ENCODE results near the gene ELF5. TPM values are rescaled to one million over a fixed set of nuclear protein-coding genes. Genes with fewer than 3 reads are reported as not detected.

The ELF5 gene
- polyA plus RNA-seq, 3 donors, result 62.1 to 100 (median 64.4) TPM

GRCh38 chr11:34495724-34496377 lies 17.7 kb downstream of the ELF5 start:
- no peak for DNase-seq

- no peak for DNase-seq
Observed at GRCh38 chr11:34495239-34495723, 18.3 kb downstream of the ELF5 start.

- DNase-seq, result no peak
Observed at GRCh38 chr11:34493926-34494595, 19.5 kb downstream of the ELF5 start.

- no peak for DNase-seq
Observed at GRCh38 chr11:34493468-34493867, 20.1 kb downstream of the ELF5 start.

GRCh38 chr11:34492806-34493414 lies 20.7 kb downstream of the ELF5 start:
- peak; percentile 73 for DNase-seq

- DNase-seq, result no peak
Observed at GRCh38 chr11:34490304-34490703, 23.3 kb downstream of the ELF5 start.

- DNase-seq, result no peak
Observed at GRCh38 chr11:34488855-34489557, 24.6 kb downstream of the ELF5 start.

GRCh38 chr11:34487430-34487829 lies 26.2 kb downstream of the ELF5 start:
- DNase-seq, result no peak

GRCh38 chr11:34483106-34483874 lies 30.3 kb downstream of the ELF5 start:
- DNase-seq, result no peak

- DNase-seq, result no peak
Observed at GRCh38 chr11:34481307-34481706, 32.3 kb downstream of the ELF5 start.

GRCh38 chr11:34480314-34480713 lies 33.3 kb downstream of the ELF5 start:
- peak; percentile 30 for DNase-seq

- no peak for DNase-seq
Observed at GRCh38 chr11:34478845-34479663, 34.5 kb downstream of the ELF5 start.

- DNase-seq, result no peak
Observed at GRCh38 chr11:34476849-34477248, 36.7 kb downstream of the ELF5 start.

GRCh38 chr11:34475656-34476055 lies 37.9 kb downstream of the ELF5 start:
- no peak for DNase-seq

- no peak for DNase-seq
Observed at GRCh38 chr11:34473603-34474169, 39.9 kb downstream of the ELF5 start.

- DNase-seq, result no peak
Observed at GRCh38 chr11:34468209-34468841, 45.3 kb downstream of the ELF5 start.

- DNase-seq, result no peak
Observed at GRCh38 chr11:34466802-34467488, 46.6 kb downstream of the ELF5 start.

- DNase-seq, result no peak
Observed at GRCh38 chr11:34464591-34465051, 49.0 kb downstream of the ELF5 start.

- DNase-seq, result no peak
Observed at GRCh38 chr11:34461215-34461614, 52.4 kb downstream of the ELF5 start.
